OCI-M2 (cell line): ENCODE data around the gene USP30.
A peak's percentile ranks its signal among the peaks of the same experiment; 100 is the strongest.
"Not testable (repeated sequence)": the region's sequence is repeated elsewhere in the genome, so short reads cannot be mapped to it uniquely, and the experiment has no call there.

Experiments used
- DNase-seq: peaks from one replicate; lab custom pipeline; 2025; ENCODE audit not compliant: unreplicated experiment; lab: John Stamatoyannopoulos, UW

The USP30 gene, protein sequence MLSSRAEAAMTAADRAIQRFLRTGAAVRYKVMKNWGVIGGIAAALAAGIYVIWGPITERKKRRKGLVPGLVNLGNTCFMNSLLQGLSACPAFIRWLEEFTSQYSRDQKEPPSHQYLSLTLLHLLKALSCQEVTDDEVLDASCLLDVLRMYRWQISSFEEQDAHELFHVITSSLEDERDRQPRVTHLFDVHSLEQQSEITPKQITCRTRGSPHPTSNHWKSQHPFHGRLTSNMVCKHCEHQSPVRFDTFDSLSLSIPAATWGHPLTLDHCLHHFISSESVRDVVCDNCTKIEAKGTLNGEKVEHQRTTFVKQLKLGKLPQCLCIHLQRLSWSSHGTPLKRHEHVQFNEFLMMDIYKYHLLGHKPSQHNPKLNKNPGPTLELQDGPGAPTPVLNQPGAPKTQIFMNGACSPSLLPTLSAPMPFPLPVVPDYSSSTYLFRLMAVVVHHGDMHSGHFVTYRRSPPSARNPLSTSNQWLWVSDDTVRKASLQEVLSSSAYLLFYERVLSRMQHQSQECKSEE

DNA sequence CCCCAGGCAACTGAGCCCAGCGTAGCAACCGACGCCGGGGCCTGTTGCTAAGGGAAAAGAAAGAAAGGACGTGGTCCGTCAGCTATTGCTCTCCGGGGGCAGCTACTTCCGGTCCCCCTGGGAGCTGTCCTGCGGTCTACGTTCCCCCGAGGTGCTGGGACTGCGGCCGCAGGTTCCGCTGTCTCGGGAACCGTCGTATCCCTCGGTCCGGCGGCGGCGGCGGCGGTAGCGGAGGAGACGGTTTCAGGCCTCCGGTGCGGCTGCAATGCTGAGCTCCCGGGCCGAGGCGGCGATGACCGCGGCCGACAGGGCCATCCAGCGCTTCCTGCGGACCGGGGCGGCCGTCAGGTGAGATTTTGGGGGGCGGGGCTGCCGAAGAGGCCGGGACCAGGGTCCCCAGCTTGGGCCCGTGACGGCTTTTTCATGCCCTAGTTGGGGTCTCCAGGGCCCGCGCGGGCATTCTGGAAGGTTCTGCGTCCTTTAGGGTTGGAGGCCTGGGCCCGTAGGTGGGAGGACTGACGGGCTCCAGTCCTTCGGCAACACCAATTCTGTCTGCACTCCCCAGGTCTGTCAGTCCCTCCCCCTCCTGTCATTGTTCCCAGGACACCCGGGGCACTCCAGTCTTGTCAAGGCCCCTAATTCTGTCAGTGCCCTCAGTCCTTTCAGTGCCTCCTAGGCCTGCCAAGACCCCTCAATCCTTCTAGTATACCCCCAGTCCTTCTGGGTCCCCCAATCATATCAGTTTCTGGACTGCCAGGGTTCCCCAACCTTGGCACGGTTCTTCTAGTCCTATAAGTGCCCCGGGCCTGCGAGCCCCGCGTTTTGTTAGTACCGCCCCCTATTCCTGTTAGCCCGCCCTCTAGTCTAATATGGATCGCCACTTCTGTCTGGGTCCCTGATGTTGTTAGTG lies at the start of gene USP30:
Gene USP30, plus strand, starts transcription at position 163 of the 910 bp plus-strand sequence. Its CDS starts 103 bp downstream, at position 266.
- peak; percentile 24 for DNase-seq

DNA sequence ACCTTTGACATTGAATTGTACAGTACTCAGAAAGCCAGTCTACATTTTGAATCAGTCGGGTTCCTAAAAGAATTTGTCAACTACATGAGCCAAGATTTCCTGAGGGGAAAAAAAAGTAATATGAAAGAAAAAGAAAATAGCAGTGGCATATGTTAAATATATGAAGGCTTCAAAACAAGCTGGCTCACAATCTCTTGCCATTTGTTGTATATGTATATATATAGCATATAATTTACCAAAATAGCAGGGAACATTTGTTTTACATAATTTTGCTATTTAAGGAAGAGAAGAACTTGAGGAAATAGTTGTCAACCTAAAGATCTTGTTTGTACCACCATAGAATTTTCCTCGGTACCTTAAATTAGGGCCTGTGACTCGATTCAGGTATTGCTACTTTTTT lies 48.4 kb upstream of the USP30 start:
- no peak for DNase-seq

DNA sequence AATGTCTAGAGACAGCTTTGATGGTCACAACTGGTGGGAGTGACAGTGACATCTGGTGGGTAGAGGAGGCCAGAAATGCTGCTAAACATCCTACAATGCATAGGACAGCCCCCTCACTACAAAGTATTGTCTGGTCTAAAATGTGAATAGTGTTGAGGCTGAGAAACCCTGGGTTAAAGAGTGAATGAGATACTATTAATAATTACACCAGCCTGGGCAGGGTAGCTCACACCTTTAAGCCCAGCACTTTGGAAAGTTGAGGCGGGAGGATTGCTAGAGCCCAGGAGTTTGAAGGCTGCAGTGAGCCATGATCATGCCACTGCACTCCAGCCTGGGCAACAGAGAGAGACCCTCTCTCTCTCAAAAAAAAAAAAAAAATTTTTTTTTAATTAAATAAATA lies 42.6 kb upstream of the USP30 start:
- DNase-seq = no peak

DNA sequence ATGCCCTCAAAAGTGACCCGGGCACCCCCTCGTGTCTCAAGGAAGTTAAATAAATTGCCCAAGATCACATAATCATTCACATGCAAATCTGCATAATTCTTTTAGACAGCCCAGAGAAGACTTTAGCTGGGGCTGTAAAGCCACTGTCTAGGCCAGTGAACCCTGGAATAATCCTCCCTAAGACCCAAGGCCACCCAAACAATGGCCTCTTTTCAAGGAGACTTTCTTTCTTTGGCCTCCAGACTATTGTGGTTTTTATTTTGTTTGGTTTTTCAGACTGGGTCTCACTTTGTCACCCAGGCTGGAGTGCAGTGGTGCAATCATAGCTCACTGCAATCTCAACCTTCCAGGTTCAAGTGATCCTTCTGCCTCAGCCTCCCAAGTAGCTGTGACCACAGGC lies 42.1 kb upstream of the USP30 start:
- no peak for DNase-seq

DNA sequence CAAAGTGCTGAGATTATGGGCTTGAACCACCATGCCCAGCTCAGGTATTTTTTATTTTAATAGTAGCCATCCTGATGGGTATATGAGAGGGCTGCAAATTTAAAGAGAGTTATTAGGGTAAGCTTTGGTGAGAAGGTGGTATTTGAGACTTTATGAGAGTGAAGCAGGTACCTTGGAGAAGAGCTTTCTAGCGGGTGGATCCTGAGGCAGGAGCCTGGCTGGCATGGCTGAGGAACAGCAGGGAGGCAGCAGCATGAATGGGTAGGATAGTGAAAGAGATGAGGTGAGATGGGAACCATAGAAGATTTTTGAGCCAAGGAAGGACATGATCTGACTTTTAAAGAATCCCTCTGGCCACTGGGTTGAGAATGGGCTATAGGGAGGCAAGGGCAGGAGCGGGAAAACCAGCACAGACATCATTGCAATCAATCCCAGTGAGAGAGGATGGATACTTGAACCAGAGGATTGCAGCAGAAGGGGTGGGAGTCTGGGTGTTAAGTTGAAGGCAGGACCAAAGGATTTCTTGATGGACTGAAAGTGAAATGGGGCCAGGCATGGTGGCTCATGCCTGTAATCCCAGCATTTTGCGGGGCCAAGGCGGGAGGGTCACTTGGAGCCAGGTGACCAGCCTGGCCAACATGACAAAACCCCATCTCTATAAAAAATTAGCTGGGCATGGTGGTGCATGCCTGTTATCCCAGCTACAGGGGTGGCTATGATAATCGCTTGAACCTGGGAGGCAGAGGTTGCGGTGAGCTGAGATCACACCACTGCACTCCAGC lies 37.2 kb upstream of the USP30 start:
- no peak for DNase-seq

DNA sequence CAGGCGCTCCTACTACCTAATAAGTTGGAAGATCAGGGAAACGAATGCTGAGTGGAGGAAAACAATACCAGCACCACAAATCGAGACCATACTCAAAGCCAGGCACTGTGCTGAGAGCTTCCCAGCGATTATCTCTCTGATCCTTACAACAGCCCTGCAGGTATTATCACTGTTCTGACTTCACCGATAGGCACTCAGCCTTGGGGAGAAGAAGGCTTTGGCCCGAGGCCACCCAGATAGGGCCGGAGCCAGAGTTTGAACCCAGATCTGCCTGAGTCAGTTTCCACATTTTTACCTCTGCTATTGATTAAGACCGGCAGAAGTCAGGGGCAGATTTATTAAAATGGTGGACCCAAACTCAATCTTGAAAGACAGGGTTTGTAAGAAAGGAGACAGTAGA lies 36.4 kb upstream of the USP30 start:
- no peak for DNase-seq

DNA sequence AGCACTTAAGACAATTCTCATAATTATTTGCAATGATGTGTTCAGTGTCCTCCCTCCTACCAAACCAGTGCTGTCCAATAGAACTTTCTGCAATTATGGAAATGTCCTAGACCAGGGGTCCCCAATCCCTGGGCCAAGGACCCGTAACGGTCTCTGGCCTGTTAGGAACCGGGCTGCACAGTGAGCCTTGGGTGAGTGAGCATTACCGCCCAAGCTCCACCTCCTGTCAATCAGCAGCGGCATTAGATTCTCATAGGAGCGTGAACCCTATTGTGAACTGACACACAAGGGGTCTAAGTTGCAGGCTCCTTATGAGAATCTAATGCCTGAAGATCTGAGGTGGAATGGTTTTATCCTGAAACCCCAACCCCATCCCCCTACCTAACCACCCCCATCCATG lies 35.4 kb upstream of the USP30 start:
- no peak for DNase-seq

DNA sequence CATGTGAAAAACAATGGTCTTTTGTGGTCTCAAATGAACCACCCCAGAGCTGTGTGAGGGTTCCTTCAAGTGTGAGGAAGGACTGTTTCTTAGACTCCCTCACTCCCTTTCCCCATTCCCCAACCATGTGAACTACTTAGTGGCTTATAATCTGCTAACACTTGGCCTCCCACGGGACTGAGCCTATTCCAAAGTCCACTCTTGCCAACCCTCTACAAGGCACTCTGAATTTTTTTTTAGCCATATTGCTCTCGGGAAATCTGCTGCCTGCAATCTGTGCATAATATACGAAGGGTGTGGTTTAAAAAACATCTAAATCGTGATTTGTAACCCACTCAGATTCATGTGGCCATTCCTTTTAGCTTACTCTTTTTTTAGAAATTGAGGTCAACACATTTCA lies 34.1 kb upstream of the USP30 start:
- no peak for DNase-seq

DNA sequence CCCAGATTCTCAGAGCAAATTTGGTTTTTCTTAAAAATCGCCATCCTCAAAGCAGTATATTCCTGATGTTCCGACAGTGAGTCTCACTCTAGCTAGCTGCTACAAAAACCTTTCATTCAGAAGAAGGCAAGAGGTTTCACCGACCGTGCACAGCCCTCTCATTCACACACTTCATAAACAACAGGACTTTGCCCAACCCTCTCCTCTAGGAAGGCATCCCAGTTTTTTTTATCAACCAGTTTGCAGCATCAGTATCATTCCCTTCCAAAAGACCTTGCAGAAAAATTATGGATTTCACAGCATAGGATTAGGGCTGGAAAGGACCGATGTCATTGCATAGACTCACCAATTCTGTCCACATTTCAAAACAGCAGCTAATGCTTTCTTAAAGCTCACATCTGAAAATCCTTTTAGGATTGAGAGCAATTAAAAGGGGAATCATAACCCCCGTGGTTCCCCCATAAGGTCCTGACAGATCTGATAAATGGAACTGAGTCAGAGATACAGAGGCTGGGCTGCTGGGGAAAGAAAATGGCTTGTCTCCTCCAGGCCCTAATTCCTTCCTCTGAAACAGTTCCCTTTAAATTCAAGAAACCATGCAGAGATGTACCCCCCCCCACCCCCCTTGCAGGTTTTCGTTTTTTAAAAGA lies 32.1 kb upstream of the USP30 start:
- DNase-seq = no peak

DNA sequence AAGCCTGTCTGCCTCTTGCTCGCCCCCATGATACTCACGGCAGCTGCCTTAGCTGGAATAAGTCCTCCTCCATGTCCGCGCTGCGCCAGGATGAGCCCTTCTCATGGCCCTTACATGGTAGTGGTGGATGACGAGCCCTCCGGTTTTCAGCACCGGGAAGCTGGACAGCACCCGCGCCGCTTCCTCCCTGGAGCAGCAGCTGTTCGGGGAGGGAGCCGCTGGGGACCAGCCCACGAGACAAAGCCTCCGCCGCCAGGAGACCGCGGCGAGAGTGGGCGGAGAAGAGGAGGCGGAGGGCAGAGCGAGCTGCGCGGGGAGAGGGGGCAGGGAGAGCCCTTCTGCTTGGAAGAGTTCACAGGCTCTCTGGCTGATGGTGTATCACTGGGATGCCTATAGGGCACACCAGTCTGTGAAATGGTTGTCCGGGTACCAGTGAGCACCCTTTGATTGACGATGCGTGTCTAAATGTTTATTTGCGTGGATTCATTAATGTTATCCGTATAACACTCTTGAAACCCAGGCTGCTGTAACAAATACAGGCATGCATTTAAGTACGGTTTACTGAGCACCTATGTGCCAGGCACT lies 31.5 kb upstream of the USP30 start, which contains the start of gene SVOP:
Gene SVOP, minus strand, starts transcription at position 273 of the 585 bp plus-strand sequence. Its CDS starts 200 bp downstream, at position 73.
- DNase-seq = peak; percentile 17

DNA sequence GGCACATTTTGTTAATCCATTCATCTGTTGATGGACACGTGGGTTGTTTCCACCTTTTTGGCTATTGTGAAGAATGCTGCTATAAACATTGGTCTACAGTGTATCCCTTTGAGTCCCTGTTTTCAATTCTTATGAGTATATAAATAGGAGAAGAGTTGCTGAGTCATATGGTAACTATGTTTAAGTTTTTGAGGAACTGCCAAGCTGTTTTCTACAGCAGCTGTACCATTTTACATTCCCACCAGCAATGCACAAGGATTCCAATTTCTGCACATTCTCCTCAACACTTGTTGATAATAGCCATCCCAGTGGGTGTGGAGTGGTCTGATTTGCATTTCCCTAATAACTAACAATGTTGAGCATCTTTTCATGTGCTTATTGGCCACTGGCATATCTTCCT lies 24.6 kb upstream of the USP30 start:
- no peak for DNase-seq

DNA sequence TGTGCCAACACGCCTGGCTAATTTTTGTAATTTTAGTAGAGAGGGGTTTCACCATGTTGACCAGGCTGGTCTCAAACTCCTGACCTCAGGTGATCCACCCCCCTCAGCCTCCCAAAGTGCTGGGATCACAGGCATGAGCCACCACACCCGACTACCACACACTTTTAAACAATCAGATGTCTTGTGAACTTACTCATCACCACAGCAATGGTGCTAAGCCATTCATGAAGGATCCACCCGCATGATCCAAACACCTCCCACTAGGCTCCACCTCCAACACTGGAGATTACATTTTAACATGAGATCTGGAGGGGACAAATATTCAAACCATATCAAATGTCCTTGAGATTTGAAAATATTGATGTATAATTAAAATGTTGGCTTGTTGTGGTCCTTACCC lies 23.8 kb upstream of the USP30 start:
- not testable (repeated sequence) for DNase-seq

DNA sequence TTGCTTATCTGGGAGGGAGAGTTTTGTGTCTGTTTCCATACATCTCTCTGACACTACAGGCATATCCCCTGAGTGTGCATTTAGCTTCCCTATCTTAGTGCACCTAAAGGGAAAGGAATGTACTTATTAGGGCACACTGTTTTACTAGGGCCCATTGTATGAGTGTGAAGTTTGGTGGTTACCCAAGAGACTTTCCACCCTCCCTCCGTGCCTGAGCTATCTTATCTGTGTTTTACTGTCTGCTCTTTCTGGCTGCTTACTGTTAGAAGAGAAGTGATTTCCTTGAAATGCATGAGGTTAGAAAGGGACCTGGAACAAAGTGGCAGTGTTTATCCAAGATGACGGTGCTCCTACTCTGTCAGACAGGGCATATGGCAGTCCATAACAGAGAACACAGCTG lies 23.0 kb upstream of the USP30 start:
- no peak for DNase-seq

DNA sequence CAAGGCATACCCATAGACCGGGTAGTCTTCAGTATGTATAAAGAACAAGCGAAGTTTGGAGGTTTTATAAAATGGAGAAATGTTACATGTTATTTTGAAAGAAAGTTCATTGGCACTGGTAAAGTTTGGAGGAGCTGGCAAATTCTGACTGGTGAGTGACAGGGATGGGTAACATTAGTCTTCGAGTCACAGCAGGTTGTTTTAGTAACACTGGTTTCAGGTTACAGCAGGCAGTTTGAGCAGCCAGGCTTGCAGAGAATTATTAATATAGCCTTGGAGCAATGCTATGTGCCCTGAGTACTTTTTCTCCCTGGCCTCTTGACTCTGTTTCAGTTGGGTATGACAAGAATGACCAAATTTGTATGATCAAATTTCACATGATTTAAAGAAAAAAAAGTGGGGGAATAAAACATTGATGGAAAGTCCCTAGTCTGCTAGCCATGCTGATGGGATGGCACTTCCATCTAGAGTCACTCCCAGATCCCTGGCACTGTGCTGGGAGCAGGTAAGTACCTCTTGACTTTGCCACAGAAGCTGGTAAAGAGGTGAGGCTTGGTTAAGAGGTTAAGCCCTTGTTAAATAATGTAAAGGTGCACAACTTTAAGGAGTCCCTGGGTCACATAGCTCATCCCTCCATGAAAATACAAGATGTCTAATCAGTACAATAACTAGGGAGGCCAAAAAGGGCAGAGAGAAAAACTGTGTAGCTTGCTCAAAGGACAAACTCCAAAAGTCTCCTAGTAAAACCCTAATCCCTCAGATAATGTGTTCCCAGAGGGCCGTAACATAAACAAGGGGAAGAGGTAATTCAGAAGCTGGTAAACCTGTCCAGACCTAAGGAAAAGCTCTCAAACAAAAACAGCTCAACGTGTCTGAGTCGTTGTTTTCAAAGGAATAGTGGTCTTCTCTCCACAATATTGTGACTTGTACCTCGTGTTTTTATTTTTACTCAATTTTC lies 18.9 kb upstream of the USP30 start:
- no peak for DNase-seq

DNA sequence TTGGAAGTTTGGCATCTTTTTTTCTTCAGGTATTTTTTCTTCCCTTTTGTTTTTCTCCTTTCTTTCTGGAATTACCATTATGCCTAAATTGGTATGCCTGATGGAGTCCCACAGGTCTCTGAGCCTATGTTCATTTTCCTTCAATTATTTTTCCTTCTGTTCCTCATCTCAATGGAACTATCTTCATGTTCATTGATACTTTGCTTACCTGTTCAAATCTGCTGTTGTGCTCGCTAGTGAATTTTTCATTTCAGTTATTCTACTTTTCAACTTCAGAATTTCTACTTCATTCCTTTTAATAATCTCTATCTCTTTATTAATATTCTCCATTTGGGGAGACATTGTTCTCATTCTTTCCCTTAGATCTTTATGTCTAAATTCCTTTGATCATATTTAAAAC lies 15.4 kb upstream of the USP30 start:
- no peak for DNase-seq

DNA sequence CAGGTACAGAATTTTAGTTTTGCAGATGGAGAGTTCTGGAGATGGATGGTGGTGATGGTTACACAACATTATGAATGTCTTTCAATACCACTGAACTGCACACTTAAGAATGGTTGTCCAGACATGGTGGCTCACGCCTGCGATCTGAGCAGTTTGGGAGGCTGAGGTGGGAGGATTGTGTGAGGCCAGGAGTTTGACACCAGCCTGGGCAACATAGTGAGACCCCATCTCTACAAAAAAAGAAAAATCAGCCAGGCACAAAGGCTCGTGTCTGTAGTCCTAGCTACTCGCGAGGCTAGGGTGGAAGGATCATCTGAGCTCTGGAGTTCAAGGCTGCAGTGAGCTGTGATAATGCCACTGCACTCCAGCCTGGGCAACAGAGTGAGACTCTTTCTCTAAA lies 8.1 kb upstream of the USP30 start:
- no peak for DNase-seq

DNA sequence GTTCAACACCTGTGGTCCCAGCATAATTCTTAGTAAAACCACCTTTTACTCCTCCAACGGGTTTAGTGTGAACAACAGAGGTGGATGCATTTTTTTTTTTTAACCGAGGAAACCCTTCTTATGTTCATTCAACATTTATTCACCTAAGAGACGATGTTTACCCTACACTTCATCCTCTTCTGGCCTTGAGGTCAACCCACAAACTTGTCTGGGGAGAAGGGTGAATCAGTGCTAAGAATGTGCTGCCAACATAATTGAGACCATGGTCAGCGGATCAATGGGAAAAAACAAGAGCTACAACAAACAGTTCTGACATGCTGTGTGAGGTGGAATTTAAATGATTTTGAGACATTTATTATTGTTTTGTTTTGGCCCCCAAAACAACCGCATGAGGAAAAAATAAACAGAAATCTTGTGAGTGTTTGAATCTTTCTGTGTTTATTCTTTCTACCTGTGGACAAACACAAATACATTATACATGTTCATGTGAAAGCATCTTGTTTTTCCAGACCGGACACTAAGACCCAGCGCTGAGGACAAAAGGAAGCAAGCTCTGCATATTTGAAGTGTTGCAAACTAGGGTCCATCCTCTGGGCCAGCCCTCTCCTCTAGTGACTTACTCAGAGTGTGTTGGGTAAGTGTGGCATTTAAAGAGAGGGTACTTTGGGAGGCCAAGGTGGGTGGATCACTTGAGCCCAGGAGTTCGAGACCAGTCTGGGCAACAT lies 5.1 kb upstream of the USP30 start:
- no peak for DNase-seq

DNA sequence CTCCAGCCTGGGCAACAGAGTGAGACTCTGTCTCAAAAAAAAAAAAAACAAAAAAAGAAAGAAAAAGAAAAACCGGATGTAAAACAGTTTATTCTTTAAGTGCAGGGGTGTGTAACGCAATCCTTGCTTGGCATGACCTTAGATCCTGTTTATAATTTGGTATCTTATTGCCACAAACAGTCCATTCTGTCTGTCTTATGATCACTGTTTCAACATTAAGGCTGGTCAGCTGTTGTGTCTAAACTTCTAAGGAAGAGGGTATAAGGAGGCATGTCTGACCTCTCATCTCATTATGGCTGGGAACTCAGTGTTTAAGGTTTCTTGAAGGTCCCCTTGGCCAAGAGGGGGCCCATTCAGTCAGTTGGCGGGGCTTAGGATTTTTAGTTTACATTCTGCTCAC lies 3.7 kb upstream of the USP30 start:
- not testable (repeated sequence) for DNase-seq
